Erythroblast (primary cell): ENCODE measurements around the gene NPY4R2.
"Not testable (repeated sequence)": the region's sequence is repeated elsewhere in the genome, so short reads cannot be mapped to it uniquely, and the experiment has no call there.

Experiments
- GATA1 ChIP-seq: IDR thresholded peaks from 2 replicates; pipeline ENCODE4 v1.6.1; 2011; ENCODE audit warnings: low read depth, mild to moderate bottlenecking, control low read depth, low read length, moderate library complexity
- POLR2A ChIP-seq: IDR thresholded peaks from 2 replicates; pipeline ENCODE4 v1.6.1; 2011; ENCODE audit warnings: mild to moderate bottlenecking, low read length

DNA sequence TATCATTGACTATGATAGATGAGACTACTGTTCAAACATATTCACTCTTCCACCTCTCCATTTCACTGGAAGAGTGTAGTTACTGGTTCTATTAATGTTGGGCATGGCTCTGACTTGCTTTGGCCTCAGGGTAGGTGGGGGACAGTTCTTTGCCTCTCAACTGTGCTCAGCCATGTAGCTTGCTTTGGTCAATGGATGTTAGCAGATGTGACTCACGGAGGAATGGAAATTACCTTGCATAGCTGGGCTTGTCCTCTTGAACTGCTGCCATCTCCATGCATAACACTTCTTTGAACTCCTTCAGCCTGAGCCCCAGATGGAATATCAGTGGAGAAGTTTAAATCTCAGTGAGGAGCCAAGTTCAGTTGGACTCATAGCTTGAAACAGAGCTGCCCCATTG lies 9.1 kb upstream of the NPY4R2 start:
- TF ChIP-seq POLR2A, GATA1: not testable (repeated sequence)
